Activated gamma-delta T cell (primary cell): ENCODE data around the gene BTBD7.

ENCODE experiments used
- DNase-seq: peaks from one replicate; lab custom pipeline; 2025; lab: John Stamatoyannopoulos, UW

BTBD7 gene

GRCh38 chr14:93195316-93195999 lies 137.4 kb downstream of the BTBD7 start:
- DNase-seq: no peak
